Measurements from ENCODE around the gene PTPA. TPM values are rescaled to one million over a fixed set of nuclear protein-coding genes. Genes with fewer than 3 reads are reported as not detected.
"Not testable (repeated sequence)": the region's sequence is repeated elsewhere in the genome, so short reads cannot be mapped to it uniquely, and the experiment has no call there.

Gene PTPA
- total RNA-seq, 1 donor from 2014 or later, result 62.3 TPM

GRCh38 chr9:129108805-129109536 lies 2.2 kb upstream of the PTPA start:
- no peak for DNase-seq (ENCODE audit: low spot score)

GRCh38 chr9:129109537-129109903 lies 1.7 kb upstream of the PTPA start:
- ATAC-seq (peak; percentile 28), DNase-seq (ENCODE audit: low spot score) (peak; percentile 66)

More at GRCh38 chr9:129108805-129109536, 2.2 kb upstream of the PTPA start:
- no peak for ATAC-seq

GRCh38 chr9:129109952-129110739 lies 1.1 kb upstream of the PTPA start:
- ATAC-seq (peak; percentile 57), DNase-seq (ENCODE audit: low spot score) (peak; percentile 60)

- peak; percentile 11 for ATAC-seq
- DNase-seq (ENCODE audit: low spot score), result no peak
Observed at GRCh38 chr9:129111528-129112151, 425 bp downstream of the PTPA start.

GRCh38 chr9:129112526-129112925 lies 1.3 kb downstream of the PTPA start:
- not testable (repeated sequence) for ATAC-seq; DNase-seq (ENCODE audit: low spot score)

- DNase-seq (ENCODE audit: low spot score), result no peak
- no peak for ATAC-seq
Observed at GRCh38 chr9:129113645-129114304, 2.6 kb downstream of the PTPA start.

GRCh38 chr9:129118799-129119198 lies 7.6 kb downstream of the PTPA start:
- no peak for ATAC-seq
- no peak for DNase-seq (ENCODE audit: low spot score)

- DNase-seq (ENCODE audit: low spot score) (no peak), ATAC-seq (peak; percentile 47)
Observed at GRCh38 chr9:129121483-129121882, 10.3 kb downstream of the PTPA start.

- DNase-seq (ENCODE audit: low spot score) (no peak), ATAC-seq (no peak)
Observed at GRCh38 chr9:129122133-129122532, 10.9 kb downstream of the PTPA start.

- not testable (repeated sequence) for DNase-seq (ENCODE audit: low spot score); ATAC-seq
Observed at GRCh38 chr9:129122976-129123375, 11.8 kb downstream of the PTPA start.

- ATAC-seq (no peak), DNase-seq (ENCODE audit: low spot score) (no peak)
Observed at GRCh38 chr9:129124506-129125069, 13.4 kb downstream of the PTPA start.

GRCh38 chr9:129125478-129125877 lies 14.3 kb downstream of the PTPA start:
- ATAC-seq, result peak; percentile 52
- no peak for DNase-seq (ENCODE audit: low spot score)

- ATAC-seq (no peak), DNase-seq (ENCODE audit: low spot score) (no peak)
Observed at GRCh38 chr9:129126749-129127618, 15.8 kb downstream of the PTPA start.

- no peak for DNase-seq (ENCODE audit: low spot score)
- no peak for ATAC-seq
Observed at GRCh38 chr9:129128689-129129088, 17.5 kb downstream of the PTPA start.

GRCh38 chr9:129130271-129130670 lies 19.1 kb downstream of the PTPA start:
- ATAC-seq; DNase-seq (ENCODE audit: low spot score): not testable (repeated sequence)

- DNase-seq (ENCODE audit: low spot score), result no peak
- no peak for ATAC-seq
Observed at GRCh38 chr9:129130791-129131190, 19.6 kb downstream of the PTPA start.

- DNase-seq (ENCODE audit: low spot score) (peak; percentile 76), ATAC-seq (peak; percentile 97)
Observed at GRCh38 chr9:129131300-129132145, 20.3 kb downstream of the PTPA start.

GRCh38 chr9:129133082-129133481 lies 21.9 kb downstream of the PTPA start:
- ATAC-seq, result no peak
- DNase-seq (ENCODE audit: low spot score), result no peak

GRCh38 chr9:129135476-129135875 lies 24.3 kb downstream of the PTPA start:
- DNase-seq (ENCODE audit: low spot score) (no peak), ATAC-seq (no peak)
